ENCODE data around the gene CRAMP1.

- TF ChIP-seq EZH2 (IDR thresholded peaks at IDR 0.05; ENCODE audit: insufficient read depth, poor library complexity, severe bottlenecking) (no peak), EZH2phosphoT487 (IDR thresholded peaks at IDR 0.05; ENCODE audit: insufficient read depth, low read depth) (no peak)
Measured at GRCh38 chr16:1659031-1659430, 46.9 kb downstream of the CRAMP1 start.

Measured in GM23248 (cell line).